ENCODE measurements around the gene CACNA1D.

CACNA1D gene

DNA sequence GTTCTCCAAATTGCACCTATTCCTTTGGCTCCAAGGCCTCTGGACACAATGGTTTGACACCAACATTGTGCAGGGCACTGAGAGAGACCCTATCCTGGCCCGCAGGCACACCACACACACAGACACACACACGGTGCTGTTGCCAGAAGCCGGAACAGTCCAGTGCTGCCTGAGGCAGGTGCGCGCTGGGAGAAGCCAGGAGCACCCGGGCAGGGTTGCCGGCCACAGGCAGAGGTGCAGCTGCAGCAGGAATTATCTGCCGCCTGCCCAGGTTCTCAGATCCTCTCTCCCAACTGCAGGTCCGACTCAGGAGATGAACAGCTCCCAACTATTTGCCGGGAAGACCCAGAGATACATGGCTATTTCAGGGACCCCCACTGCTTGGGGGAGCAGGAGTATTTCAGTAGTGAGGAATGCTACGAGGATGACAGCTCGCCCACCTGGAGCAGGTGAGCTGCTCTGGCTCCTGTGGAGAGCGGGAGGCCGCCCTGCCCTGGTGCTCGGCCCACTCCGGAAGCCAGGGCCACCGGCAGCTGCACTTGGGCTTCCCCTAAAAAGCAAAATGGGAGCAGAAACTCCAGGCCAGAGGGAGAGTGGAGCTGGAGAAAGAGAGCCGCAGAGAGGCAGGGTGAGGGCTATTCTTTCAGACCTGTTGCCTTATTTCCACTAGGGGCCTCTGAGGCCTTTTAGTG, 308.9 kb downstream of the CACNA1D start:
- TF ChIP-seq CTCF (conservative IDR thresholded peaks at IDR 0.05; ENCODE audit: control insufficient read depth, insufficient read depth, low read depth, low read length), result no peak
- no peak overlapping the region for H3K4me3 ChIP-seq (ENCODE audit: control insufficient read depth, low read depth, low read length)
- no peak for DNase-seq (ENCODE audit: low read depth)

GRCh38 chr3:53803816-53804695, 309.6 kb downstream of the CACNA1D start:
- TF ChIP-seq CTCF (conservative IDR thresholded peaks at IDR 0.05; ENCODE audit: control insufficient read depth, insufficient read depth, low read depth, low read length), result no peak
- DNase-seq (ENCODE audit: low read depth), result no peak
- H3K4me3 ChIP-seq (ENCODE audit: control insufficient read depth, low read depth, low read length), result no peak overlapping the region

- peak; percentile 74 for DNase-seq (ENCODE audit: low read depth)
- H3K4me3 ChIP-seq (ENCODE audit: control insufficient read depth, low read depth, low read length), result no peak overlapping the region
- no peak for TF ChIP-seq CTCF (conservative IDR thresholded peaks at IDR 0.05; ENCODE audit: control insufficient read depth, insufficient read depth, low read depth, low read length)
These were observed 310.5 kb downstream of the CACNA1D start for GRCh38 chr3:53804697-53805462.

DNA sequence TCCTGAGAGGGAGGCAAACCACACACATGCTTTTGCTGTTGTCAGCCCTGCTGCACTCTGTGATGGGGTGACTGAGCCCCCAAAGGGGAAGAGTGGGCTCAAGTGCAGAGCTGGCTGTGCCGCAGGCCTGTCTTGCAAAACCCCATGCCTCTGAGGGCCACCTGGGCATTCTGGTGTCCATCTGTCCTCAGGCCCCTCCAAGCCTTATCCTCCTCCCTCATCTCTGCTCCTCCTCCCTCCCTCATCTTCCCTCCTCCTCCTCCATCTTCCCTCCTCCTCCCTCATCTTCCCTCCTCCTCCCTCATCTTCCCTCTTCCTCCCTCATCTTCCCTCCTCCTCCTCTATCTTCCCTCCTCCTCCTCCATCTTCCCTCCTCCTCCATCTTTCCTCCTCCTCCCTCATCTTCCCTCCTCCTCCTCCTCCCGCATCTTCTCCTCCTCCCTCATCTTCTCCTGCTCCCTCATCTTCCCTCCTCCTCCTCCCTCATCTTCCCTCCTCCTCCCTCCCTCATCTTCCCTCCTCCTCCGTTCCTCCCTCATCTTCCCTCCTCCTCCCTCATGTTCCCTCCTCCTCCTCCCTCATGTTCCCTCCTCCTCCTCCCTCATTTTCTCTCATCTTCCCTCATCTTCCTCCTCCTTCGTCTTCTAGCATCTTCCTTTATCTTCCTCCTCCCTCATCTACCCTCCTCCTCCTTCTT, 311.2 kb downstream of the CACNA1D start:
- no peak for TF ChIP-seq CTCF (conservative IDR thresholded peaks at IDR 0.05; ENCODE audit: control insufficient read depth, insufficient read depth, low read depth, low read length)
- DNase-seq (ENCODE audit: low read depth), result no peak
- no peak overlapping the region for H3K4me3 ChIP-seq (ENCODE audit: control insufficient read depth, low read depth, low read length)

DNA sequence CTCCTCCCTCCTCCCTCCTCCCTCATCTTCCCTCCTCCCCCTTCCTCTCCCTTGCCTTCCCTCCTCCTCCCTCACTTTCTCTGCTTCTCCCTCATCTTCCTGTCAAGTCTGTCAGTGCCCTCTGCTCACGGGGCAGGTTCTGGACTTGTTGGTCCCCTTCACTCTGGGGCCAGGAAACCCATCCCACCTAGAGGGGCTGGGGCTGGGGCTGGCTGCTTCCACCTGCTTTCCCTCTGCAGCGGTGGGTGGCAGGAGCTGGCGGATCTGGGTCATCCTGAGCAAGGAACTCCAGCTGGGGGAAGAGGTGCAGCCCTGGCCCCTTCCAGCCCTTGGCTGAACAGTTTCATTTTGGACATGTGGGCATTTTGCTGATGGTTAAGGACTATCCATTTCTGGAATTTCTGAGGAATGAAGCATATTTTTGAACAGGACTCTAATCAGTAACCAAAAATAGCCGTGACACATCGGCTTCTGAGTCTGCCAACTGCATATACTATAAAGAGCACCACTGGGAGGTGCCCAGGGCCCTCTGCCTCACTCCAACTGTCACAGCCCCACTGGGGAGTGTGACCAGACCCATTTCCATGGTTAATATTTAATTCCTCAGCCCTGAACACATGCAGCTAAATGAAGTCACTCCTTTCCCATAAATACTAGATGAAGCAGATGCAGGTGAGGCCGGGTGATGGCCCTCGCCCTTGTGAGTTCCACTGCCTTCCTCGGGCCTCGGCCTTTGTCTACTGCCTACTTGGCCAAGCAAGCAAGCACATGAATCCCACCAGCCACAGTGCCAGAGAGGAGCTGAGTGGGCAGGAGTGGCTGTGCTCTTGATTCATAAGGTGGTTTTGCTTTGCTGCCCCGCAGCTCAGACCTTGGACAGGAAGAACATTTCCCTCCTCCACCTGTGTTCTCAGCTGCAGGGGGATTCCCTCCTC, 312.0 kb downstream of the CACNA1D start:
- H3K4me3 ChIP-seq (ENCODE audit: control insufficient read depth, low read depth, low read length), result no peak overlapping the region
- DNase-seq (ENCODE audit: low read depth), result peak; percentile 62
- no peak for TF ChIP-seq CTCF (conservative IDR thresholded peaks at IDR 0.05; ENCODE audit: control insufficient read depth, insufficient read depth, low read depth, low read length)
